Measurements from ENCODE around the gene NRN1L. TPM values are rescaled to one million over a fixed set of nuclear protein-coding genes. Genes with fewer than 3 reads are reported as not detected.

NRN1L gene
- total RNA-seq, 1 experiment from 2014 or later, result not detected

DNA sequence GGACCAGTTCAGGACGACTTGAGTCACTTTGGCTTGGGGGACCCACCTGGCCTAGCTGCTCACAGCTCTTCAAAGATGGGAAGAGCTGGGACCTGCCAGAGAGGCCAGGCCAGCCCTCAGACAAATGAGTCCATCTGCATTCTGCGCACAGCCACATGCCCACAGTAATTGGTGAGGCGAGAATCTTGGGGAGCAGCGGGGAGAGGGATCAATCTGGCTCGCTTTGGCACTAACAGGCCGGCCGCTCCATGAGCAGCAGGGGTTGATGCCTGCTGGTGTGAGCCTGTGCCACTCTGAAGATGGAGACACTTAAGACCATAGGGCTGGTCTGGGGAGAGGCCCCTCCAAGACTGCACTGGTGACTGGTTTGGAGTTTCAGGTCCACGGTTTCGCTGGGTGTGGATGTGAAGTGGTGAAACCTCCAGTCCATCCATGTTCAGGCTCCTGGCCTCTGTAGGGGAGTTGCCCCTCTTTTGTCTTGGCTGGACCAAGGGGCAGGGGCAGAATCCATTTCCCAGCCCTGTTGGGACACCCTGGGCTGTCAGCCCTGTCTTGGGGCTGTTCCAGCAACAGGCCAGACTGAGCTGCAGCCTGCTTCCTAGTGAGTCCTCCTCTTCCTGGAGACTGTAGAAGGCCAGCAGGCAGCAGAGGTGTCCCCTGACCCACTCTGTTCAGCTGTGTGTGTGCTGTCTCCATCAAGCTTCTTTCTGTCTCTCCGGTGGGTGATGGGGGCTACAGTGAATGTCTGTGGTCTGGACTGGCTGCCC is 39.6 kb downstream of the NRN1L start:
- CTCF ChIA-PET, result no interaction called here

DNA sequence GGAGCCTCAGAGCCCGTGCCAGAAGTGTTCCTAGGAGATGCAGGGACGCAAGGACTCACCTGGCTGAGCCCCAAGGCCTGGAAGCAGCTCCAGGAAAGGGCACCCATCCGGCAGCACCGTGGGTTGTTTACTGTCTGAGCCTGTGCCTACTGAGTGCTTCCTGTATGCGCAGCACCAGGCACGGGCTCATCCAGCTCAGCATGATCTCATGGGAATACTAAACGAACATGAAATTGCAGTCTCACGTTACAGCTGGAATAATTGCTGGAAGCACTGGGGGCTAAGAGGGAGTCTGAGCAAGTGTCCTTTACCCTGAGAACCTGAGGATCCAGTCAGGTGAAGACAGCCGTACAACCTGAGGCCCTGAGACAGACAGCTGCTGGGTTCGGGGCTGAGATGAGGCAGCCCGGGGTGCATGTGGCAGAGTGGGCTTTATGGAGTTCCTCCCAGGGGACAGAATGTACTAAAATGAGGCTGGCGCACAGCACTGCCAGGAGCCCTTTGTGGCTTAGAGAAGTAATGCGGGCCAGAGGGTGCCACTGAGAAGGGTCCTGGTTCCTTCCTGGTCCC is 41.6 kb downstream of the NRN1L start:
- no peak for DNase-seq

More for the DNA sequence above, 39.6 kb downstream of the NRN1L start:
- TF ChIP-seq, protein P1, sequence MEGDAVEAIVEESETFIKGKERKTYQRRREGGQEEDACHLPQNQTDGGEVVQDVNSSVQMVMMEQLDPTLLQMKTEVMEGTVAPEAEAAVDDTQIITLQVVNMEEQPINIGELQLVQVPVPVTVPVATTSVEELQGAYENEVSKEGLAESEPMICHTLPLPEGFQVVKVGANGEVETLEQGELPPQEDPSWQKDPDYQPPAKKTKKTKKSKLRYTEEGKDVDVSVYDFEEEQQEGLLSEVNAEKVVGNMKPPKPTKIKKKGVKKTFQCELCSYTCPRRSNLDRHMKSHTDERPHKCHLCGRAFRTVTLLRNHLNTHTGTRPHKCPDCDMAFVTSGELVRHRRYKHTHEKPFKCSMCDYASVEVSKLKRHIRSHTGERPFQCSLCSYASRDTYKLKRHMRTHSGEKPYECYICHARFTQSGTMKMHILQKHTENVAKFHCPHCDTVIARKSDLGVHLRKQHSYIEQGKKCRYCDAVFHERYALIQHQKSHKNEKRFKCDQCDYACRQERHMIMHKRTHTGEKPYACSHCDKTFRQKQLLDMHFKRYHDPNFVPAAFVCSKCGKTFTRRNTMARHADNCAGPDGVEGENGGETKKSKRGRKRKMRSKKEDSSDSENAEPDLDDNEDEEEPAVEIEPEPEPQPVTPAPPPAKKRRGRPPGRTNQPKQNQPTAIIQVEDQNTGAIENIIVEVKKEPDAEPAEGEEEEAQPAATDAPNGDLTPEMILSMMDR (conservative IDR thresholded peaks at IDR 0.05), result no peak
- no peak for TF ChIP-seq EZH2 (IDR thresholded peaks at IDR 0.05; ENCODE audit: low read depth)
- Histone ChIP-seq H3K27ac (no peak overlapping the region), H3K4me1 (replicated peaks; ENCODE audit: insufficient read depth) (no peaks in the 10 kb centered on the region), H3K9me3 (ENCODE audit: insufficient read depth, low read depth) (no peaks in the 10 kb centered on the region), H3K36me3 (ENCODE audit: low read depth) (no peaks in the 10 kb centered on the region), H3K27me3 (ENCODE audit: insufficient read depth, low read depth) (no peaks in the 10 kb centered on the region), H4K20me1 (ENCODE audit: insufficient read depth) (peaks cover 48% of the 10 kb centered on the region), H3K9me2 (ENCODE audit: insufficient read depth) (no peaks in the 10 kb centered on the region), H3K79me2 (ENCODE audit: low read depth) (no peaks in the 10 kb centered on the region), H3K4me2 (no peak overlapping the region), H3F3A (ENCODE audit: insufficient read depth, low read depth) (peaks cover 5% of the 10 kb centered on the region; the same call in 1 of the 2 replicates), H3K4me3 (no peak overlapping the region), H2AFZ (no peak overlapping the region)
- intact Hi-C loops (cut with micrococcal nuclease; ENCODE audit: unreplicated experiment), result no loop called here
- POLR2A ChIA-PET (ENCODE audit: unreplicated experiment), result no interaction called here
- DNase-seq, result no peak
- no TSS peak for BruUV-seq (replicated peaks)

DNA sequence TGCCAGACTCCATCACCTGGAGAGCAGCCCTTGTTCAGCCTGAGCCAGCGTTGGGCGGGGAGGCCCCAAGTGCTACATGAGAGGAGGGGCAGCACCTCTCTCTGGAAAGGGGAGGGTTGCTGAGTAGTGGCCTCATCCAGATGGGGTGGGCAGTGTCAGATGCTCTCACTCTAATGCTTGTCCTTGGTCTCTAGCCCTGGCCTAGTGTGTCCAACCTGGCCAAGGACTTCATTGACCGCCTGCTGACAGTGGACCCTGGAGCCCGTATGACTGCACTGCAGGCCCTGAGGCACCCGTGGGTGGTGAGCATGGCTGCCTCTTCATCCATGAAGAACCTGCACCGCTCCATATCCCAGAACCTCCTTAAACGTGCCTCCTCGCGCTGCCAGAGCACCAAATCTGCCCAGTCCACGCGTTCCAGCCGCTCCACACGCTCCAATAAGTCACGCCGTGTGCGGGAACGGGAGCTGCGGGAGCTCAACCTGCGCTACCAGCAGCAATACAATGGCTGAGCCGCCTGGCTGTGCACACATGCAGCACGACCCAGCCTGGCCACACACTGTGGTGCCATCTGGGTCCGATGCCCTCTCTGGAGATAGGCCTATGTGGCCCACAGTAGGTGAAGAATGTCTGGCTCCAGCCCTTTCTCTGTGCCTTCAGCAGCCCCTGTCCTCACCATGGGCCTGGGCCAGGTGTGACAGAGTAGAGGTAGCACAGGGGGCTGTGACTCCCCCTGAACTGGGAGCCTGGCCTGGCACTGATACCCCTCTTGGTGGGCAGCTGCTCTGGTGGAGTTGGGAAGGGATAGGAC is 42.7 kb downstream of the NRN1L start:
- BruUV-seq (replicated peaks), result no TSS peak
- intact Hi-C loops (cut with micrococcal nuclease; ENCODE audit: unreplicated experiment), result loop anchor here (5.0 kb wide), 1 partner anchor 35 kb away; the partner anchor contains the start of gene PSKH1

More for the DNA sequence above, 41.6 kb downstream of the NRN1L start:
- no peaks in the 10 kb centered on the region for H3K4me1 ChIP-seq (replicated peaks; ENCODE audit: insufficient read depth)
- H3K79me2 ChIP-seq (ENCODE audit: low read depth), result no peaks in the 10 kb centered on the region
- no peaks in the 10 kb centered on the region for H3K9me2 ChIP-seq (ENCODE audit: insufficient read depth)
- H4K20me1 ChIP-seq (ENCODE audit: insufficient read depth), result peaks cover 37% of the 10 kb centered on the region
- H3K27me3 ChIP-seq (ENCODE audit: insufficient read depth, low read depth), result no peaks in the 10 kb centered on the region
- no TSS peak for BruUV-seq (replicated peaks)
- H3K36me3 ChIP-seq (ENCODE audit: low read depth), result no peaks in the 10 kb centered on the region
- peaks cover 5% of the 10 kb centered on the region; the same call in 1 of the 2 replicates for H3F3A ChIP-seq (ENCODE audit: insufficient read depth, low read depth)
- H3K9me3 ChIP-seq (ENCODE audit: insufficient read depth, low read depth), result no peaks in the 10 kb centered on the region
- no peak overlapping the region for H3K4me3 ChIP-seq
- CTCF ChIA-PET, result interaction anchor here (0.8 kb wide), 1 partner anchor 47 kb away, joined by 3 read pairs; no protein-coding TSS in a partner anchor
- POLR2A ChIA-PET (ENCODE audit: unreplicated experiment), result no interaction called here
- TF ChIP-seq, protein P1 (conservative IDR thresholded peaks at IDR 0.05), result no peak; the same call in 1 of the 2 replicates
- TF ChIP-seq EZH2 (IDR thresholded peaks at IDR 0.05; ENCODE audit: low read depth), result no peak
- intact Hi-C loops (cut with micrococcal nuclease; ENCODE audit: unreplicated experiment), result loop anchor here (5.0 kb wide), 1 partner anchor 34 kb away; the partner anchor contains the start of gene PSKH1
- no peak overlapping the region for H2AFZ ChIP-seq
- no peak overlapping the region for H3K27ac ChIP-seq
- no peak overlapping the region for H3K4me2 ChIP-seq

More for the DNA sequence above, 42.7 kb downstream of the NRN1L start:
- Histone ChIP-seq H3K9me2 (ENCODE audit: insufficient read depth) (no peaks in the 10 kb centered on the region), H4K20me1 (ENCODE audit: insufficient read depth) (peaks cover 33% of the 10 kb centered on the region), H3K36me3 (ENCODE audit: low read depth) (no peaks in the 10 kb centered on the region), H3K9me3 (ENCODE audit: insufficient read depth, low read depth) (no peaks in the 10 kb centered on the region), H3F3A (ENCODE audit: insufficient read depth, low read depth) (peaks cover 5% of the 10 kb centered on the region; the same call in 1 of the 2 replicates), H3K4me2 (no peak overlapping the region), H3K4me3 (no peak overlapping the region), H3K27me3 (ENCODE audit: insufficient read depth, low read depth) (no peaks in the 10 kb centered on the region), H3K79me2 (ENCODE audit: low read depth) (no peaks in the 10 kb centered on the region), H2AFZ (no peak overlapping the region), H3K4me1 (replicated peaks; ENCODE audit: insufficient read depth) (no peaks in the 10 kb centered on the region), H3K27ac (no peak overlapping the region)
- ChIA-PET POLR2A (ENCODE audit: unreplicated experiment) (no interaction called here), CTCF (no interaction called here)
- TF ChIP-seq EZH2 (IDR thresholded peaks at IDR 0.05; ENCODE audit: low read depth), result no peak
- DNase-seq, result no peak

All from PC-9 (cell line).